H7 (cell line): Measurements from ENCODE around the gene ATAD3B. TPM values are rescaled to one million over a fixed set of nuclear protein-coding genes. Genes with fewer than 3 reads are reported as not detected.
"Not testable (repeated sequence)": the region's sequence is repeated elsewhere in the genome, so short reads cannot be mapped to it uniquely, and the experiment has no call there.

Experiments
- DNase-seq: peaks from one replicate; pipeline ENCODE4 v3.0.0; 2012
- H3K27me3 ChIP-seq: 2 replicates; pipeline ENCODE4 v1.6.0; 2011; ENCODE audit warnings: mild to moderate bottlenecking, low read length; ENCODE audit not compliant: control insufficient read depth, insufficient read depth
- H3K36me3 ChIP-seq: replicated peaks from 2 replicates; pipeline ENCODE4 v1.5.1; 2011; ENCODE audit warnings: low read length; ENCODE audit not compliant: control insufficient read depth, insufficient read depth
- H3K4me3 ChIP-seq: 2 replicates; pipeline ENCODE4 v1.5.1; 2011; ENCODE audit warnings: low read depth, mild to moderate bottlenecking, control low read depth, low read length, moderate library complexity; ENCODE audit not compliant: insufficient read depth
- total RNA-seq: library from RNA; depleted of rRNA; stranded (reverse); fragments of >200 nt; shearing (Covaris generic); gene quantifications from 2 replicates; pipeline ENCODE4 v1.2.3, GENCODE V29; 2014

The ATAD3B gene
- total RNA-seq, 1 experiment from 2014 or later = 43.5 TPM

GRCh38 chr1:1437033-1437903 is 34.3 kb upstream of the ATAD3B start:
- peak; percentile 56 for DNase-seq
- Histone ChIP-seq H3K27me3 (peaks cover 5% of the 10 kb centered on the region; the same call in 1 of the 2 replicates), H3K36me3 (no peaks in the 10 kb centered on the region), H3K4me3 (no peak overlapping the region)

GRCh38 chr1:1437904-1438376 is 33.6 kb upstream of the ATAD3B start:
- peak; percentile 52 for DNase-seq
- H3K36me3 ChIP-seq = no peaks in the 10 kb centered on the region
- no peak overlapping the region for H3K4me3 ChIP-seq
- peaks cover 5% of the 10 kb centered on the region; the same call in 1 of the 2 replicates for H3K27me3 ChIP-seq

DNA sequence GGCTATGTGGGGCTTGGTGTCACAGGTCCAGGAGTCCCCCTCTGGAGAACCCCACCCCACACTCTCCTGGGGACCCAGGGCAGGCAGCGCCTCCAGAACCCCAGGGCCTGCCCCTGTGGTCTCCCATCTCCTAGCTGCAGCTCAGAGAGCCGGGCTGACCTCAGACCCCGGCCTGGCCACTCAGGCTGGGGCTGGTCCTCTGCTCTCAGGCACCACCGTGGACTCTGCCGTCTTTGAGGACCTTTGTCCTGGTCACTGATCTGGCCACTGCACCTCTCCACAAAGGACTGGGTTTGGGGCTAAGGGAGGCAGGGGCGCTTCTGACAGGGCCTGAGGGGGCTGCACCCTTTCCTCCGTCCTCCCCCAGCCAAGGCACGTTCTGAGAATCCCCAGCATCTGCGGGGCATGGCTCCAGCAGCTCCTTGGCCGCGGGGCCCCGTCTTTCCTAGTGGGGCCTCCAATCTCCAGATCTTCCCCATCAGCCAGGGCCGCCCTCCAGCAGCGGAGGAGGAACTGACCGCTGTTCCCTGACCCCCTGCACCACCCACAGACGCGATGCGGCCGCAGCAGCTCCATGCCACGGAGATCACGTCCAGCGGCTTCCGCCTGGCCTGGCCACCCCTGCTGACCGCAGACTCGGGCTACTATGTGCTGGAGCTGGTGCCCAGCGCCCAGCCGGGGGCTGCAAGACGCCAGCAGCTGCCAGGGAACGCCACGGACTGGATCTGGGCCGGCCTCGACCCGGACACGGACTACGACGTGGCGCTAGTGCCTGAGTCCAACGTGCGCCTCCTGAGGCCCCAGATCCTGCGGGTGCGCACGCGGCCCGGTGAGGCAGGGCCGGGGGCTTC is 32.8 kb upstream of the ATAD3B start:
- Histone ChIP-seq H3K27me3 (peaks cover 5% of the 10 kb centered on the region; the same call in 1 of the 2 replicates), H3K36me3 (no peaks in the 10 kb centered on the region), H3K4me3 (no peak overlapping the region)
- peak; percentile 62 for DNase-seq

- Histone ChIP-seq H3K4me3 (no peak overlapping the region), H3K27me3 (peaks cover 5% of the 10 kb centered on the region; the same call in 1 of the 2 replicates), H3K36me3 (no peaks in the 10 kb centered on the region)
- peak; percentile 73 for DNase-seq
These were observed 31.9 kb upstream of the ATAD3B start for GRCh38 chr1:1439546-1440261.

GRCh38 chr1:1440262-1441001 is 31.1 kb upstream of the ATAD3B start:
- H3K4me3 ChIP-seq = no peak overlapping the region
- no peaks in the 10 kb centered on the region for H3K36me3 ChIP-seq
- DNase-seq = peak; percentile 67
- H3K27me3 ChIP-seq = peaks cover 3% of the 10 kb centered on the region; the same call in 1 of the 2 replicates

DNA sequence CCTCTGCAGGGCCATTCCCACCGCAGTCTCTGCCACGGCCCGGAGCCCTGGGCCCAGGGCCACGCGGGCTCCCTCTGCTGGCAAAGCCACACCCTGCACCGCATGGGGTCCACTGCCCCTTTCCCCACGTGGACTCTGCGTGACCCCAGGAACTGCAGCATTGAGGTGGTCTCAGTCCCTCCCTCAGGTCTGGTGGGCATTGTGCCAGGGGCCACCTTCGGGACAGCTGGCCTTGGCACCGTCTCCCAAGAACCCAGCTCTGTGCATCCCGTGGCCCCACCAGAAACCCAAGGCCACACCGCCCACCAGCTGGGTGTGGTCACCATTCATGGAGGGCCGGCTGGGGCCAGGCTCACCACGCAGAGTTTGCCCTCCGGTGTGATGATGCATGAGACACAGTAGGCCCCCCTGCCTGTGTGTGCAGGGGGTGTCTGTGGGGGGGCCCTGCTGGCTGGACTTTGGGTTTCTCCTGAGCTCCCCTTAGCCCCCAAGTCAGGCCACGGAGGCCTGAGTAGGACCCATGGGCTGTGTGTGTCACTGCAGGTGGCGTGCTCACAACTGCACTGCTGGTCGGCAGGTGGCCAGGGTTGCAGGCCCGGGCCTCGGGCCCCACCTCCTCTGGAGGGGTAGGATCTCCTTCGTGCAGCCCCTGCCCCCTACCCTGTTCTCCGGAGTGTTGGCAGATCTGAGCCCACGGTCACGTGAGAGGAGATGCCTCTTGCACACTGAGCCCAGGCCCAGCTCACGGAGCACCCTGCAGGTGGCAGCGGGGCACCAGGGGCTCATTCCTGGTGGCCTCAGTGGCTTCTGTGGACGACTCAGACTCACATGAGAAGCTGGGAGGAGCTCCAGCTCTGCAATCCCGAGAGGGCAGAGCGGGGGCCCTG is 30.3 kb upstream of the ATAD3B start:
- peaks cover 2% of the 10 kb centered on the region; the same call in 1 of the 2 replicates for H3K27me3 ChIP-seq
- peak; percentile 97 for DNase-seq
- no peak overlapping the region for H3K4me3 ChIP-seq
- no peaks in the 10 kb centered on the region for H3K36me3 ChIP-seq

GRCh38 chr1:1442069-1442770 is 29.3 kb upstream of the ATAD3B start:
- Histone ChIP-seq H3K4me3 (no peak overlapping the region), H3K36me3 (no peaks in the 10 kb centered on the region), H3K27me3 (no peaks in the 10 kb centered on the region)
- peak; percentile 47 for DNase-seq

- H3K27me3 ChIP-seq, H3K36me3 ChIP-seq, H3K4me3 ChIP-seq, DNase-seq: not testable (repeated sequence)
These were observed 24.9 kb upstream of the ATAD3B start for GRCh38 chr1:1446631-1447030.

DNA sequence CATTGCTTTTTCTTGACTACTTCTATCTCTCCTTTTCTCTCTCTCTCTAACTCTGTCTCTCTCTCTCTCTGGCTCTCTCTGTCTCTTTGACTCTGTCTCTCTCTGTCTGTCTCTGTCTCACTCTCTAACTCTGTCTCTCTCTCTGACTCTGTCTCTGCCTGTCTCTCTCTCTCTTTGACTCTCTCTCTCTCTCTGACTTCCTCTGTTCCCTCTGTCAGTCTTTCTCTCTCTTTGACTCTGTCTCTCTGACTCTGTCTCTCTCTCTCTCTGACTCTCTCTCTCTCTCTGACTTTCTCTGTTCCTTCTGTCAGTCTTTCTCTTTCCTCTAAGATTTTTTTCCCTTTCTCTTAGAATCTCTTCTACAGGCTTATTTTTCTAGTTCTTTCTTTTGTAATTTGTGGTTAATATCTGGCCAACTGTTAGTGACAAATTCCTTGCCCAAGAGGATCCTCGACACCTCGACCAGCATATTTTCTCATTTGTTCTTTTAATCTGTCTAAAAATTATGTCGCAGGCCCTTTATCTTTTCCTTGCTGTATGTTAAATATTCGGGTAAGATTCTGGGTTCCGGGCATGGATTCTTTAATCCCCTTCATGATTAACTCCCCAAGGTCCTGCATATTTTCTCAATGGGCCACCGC is 22.3 kb upstream of the ATAD3B start, which contains the start of gene ATAD3C:
Gene ATAD3C, plus strand, starts transcription at position 591 of the 641 bp plus-strand sequence. CDS start 995 bp downstream, outside the sequence.
- Histone ChIP-seq H3K36me3 (no peaks in the 10 kb centered on the region), H3K4me3 (no peak within 1 kb of the TSS), H3K27me3 (no peaks in the 10 kb centered on the region)
- DNase-seq = no peak

DNA sequence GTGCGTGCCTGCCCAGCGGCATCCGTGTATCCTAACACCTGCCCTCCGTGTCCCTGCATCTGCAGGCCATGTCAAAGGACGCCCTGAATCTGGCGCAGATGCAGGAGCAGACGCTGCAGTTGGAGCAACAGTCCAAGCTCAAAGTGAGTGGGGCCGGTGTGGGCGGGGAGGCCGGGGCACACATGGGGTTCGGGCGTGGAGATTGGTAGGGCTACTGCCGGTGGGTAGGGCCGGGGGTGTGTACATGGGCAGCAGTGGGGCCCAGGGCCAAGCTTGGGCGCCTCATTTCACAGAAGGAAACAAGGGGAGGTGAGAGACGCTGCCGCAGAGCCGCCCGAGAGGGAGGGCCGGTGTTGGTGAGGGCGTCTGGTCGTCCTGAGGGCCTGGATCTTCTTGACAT is 20.9 kb upstream of the ATAD3B start:
- DNase-seq, H3K27me3 ChIP-seq, H3K36me3 ChIP-seq, H3K4me3 ChIP-seq: not testable (repeated sequence)

- H3K4me3 ChIP-seq = no peak overlapping the region
- no peaks in the 10 kb centered on the region for H3K27me3 ChIP-seq
- DNase-seq = no peak
- H3K36me3 ChIP-seq = no peaks in the 10 kb centered on the region
These were observed 19.7 kb upstream of the ATAD3B start for GRCh38 chr1:1451696-1452364.

- H3K27me3 ChIP-seq, H3K4me3 ChIP-seq, H3K36me3 ChIP-seq, DNase-seq: not testable (repeated sequence)
These were observed 19.2 kb upstream of the ATAD3B start for GRCh38 chr1:1452365-1452739.
